Activated naive CD4-positive, alpha-beta T cell treated with anti-CD3 and anti-CD28 coated beads, Interleukin-2, amount 10 ng/mL, durations not matched to agents 7 days and 5 days (primary cell): Measurements from ENCODE around the gene TMEM150A.
"Not testable (repeated sequence)": the region's sequence is repeated elsewhere in the genome, so short reads cannot be mapped to it uniquely, and the experiment has no call there.

Experiments used
- CTCF ChIA-PET: fragments of 350-600 bp; sonication (Branson Sonifier 250); formaldehyde crosslinking; loops from one replicate; lab custom pipeline; 2021; ENCODE audit warnings: antibody characterized with exemption; lab: Charles Lee
- DNase-seq: peaks from one replicate; pipeline ENCODE4 v3.0.0-alpha.2; 2020
- H3K27ac Mint-ChIP-seq: one replicate; pipeline ENCODE4 v1.8.0; 2021; ENCODE audit warnings: mild to moderate bottlenecking, moderate library complexity, mixed read lengths
- H3K27me3 Mint-ChIP-seq: one replicate; pipeline ENCODE4 v1.8.0; 2021; ENCODE audit warnings: mild to moderate bottlenecking, mixed read lengths
- H3K36me3 Mint-ChIP-seq: one replicate; pipeline ENCODE4 v1.8.0; 2021; ENCODE audit warnings: mixed read lengths
- H3K4me1 Mint-ChIP-seq: one replicate; pipeline ENCODE4 v1.8.0; 2021; ENCODE audit warnings: mixed read lengths
- H3K4me3 Mint-ChIP-seq: one replicate; pipeline ENCODE4 v1.8.0; 2021; ENCODE audit warnings: mild to moderate bottlenecking, moderate library complexity, mixed read lengths
- H3K9me3 Mint-ChIP-seq: one replicate; pipeline ENCODE4 v1.8.0; 2021; ENCODE audit warnings: mixed read lengths

Gene TMEM150A

DNA sequence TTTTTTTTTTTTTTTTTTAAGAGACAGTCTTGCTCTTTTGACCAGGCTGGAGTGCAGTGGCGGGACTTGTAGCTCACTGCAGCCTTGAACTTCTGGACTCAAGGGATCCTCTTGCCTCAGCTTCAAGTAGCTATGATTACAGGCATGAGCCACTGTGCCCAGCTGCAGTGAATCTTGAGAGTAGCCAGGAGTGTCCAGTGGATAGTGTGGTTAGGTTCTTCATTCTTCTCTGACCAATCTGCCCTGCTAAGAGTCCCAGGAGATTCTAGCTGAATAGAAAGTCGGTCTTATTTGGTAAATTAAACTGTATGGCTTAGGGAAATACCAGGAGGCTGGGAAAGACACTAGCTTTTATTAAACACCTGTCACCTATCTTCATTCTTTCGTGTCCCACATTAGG, 28.8 kb upstream of the TMEM150A start:
- Mint-ChIP-seq H3K4me3 (no peak overlapping the region), H3K4me1 (peaks cover 12% of the 10 kb centered on the region), H3K27me3 (no peaks in the 10 kb centered on the region)

DNA sequence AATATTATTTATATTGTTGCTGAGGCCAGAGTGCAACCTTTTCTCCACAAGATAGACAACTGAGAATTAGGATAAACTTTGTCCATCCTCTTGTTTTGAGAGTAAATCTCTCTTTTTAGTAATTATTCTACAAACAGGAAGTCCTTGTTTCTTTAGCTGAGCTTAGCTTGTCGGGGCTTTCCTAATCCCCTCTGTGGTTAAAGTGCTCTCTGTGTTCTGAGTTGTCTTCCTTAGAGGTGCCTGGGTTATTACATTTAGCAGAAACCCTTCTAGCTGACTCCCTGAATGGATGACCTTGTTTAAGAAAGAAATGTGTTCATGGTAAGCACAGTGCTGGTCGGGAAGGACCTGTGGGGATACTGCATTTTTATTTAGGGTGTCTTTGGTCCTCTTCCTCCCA, 26.2 kb upstream of the TMEM150A start:
- DNase-seq = no peak
- no peak overlapping the region for H3K4me3 Mint-ChIP-seq
- CTCF ChIA-PET = interaction anchor here (1.0 to 2.1 kb wide), 2 partner anchors 9 to 15 kb away, joined by 3 to 15 read pairs; no protein-coding TSS in a partner anchor
- peak overlapping the region; percentile 58 for H3K27ac Mint-ChIP-seq
- peaks cover 12% of the 10 kb centered on the region for H3K4me1 Mint-ChIP-seq
- H3K36me3 Mint-ChIP-seq = peaks cover 59% of the 10 kb centered on the region
- no peaks in the 10 kb centered on the region for H3K27me3 Mint-ChIP-seq
- H3K9me3 Mint-ChIP-seq = no peaks in the 10 kb centered on the region

More for the DNA sequence above, 28.8 kb upstream of the TMEM150A start:
- CTCF ChIA-PET = interaction anchor here (0.7 to 1.4 kb wide), 3 partner anchors 11 to 183 kb away, joined by 3 to 4 read pairs (median 3); no protein-coding TSS in a partner anchor
- Mint-ChIP-seq H3K9me3 (no peaks in the 10 kb centered on the region), H3K36me3 (peaks cover 52% of the 10 kb centered on the region), H3K27ac (peak overlapping the region; percentile 67)
- DNase-seq = no peak

DNA sequence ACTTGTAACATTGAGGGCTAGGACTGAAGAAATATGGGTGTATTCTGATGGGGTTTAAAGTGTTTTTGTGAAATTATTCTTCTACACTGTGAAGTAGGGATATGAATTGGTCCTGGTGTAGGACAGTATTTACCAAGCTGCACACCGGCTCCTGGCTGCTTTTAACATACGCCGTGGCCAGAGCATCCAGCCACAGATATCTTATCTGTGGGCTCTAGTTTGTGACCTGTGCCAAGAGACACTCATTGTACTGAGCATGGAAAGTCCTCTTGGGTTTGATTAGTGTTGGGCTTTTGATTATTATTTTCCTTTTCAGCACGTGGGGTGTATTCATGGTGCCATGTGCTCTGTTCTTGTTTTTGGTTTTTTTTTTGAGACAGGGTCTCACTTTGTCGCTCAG, 21.5 kb upstream of the TMEM150A start:
- CTCF ChIA-PET = no interaction called here
- Mint-ChIP-seq H3K4me1 (peaks cover 18% of the 10 kb centered on the region), H3K9me3 (no peaks in the 10 kb centered on the region), H3K4me3 (no peak overlapping the region), H3K27ac (no peak overlapping the region), H3K27me3 (no peaks in the 10 kb centered on the region), H3K36me3 (peaks cover 55% of the 10 kb centered on the region)
- DNase-seq = no peak

DNA sequence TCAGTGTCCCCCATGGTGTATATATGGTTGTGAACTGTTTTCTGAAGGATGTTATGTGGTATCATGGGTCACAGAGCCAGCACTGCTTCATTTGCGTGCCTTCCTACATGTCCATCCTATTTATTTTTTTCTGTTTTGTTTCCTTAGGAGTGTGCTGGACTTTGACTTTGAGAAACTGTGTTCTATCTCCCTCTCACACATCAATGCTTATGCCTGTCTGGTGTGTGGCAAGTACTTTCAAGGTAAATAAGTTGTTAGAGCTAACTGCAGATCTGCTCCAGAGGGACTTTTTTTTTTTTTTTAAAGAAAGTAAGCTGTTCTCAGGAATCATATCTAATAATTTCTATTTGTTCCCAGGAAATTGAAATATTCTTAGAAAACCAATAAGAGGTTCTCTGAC, 18.8 kb upstream of the TMEM150A start:
- H3K9me3 Mint-ChIP-seq = no peaks in the 10 kb centered on the region
- H3K27me3 Mint-ChIP-seq = no peaks in the 10 kb centered on the region
- H3K27ac Mint-ChIP-seq = no peak overlapping the region
- H3K4me1 Mint-ChIP-seq = peaks cover 24% of the 10 kb centered on the region
- H3K36me3 Mint-ChIP-seq = peaks cover 55% of the 10 kb centered on the region
- no peak for DNase-seq
- CTCF ChIA-PET = interaction anchor here (0.8 to 1.8 kb wide), 3 partner anchors 14 to 16 kb away, joined by 3 to 6 read pairs (median 5); no protein-coding TSS in a partner anchor
- H3K4me3 Mint-ChIP-seq = no peak overlapping the region

DNA sequence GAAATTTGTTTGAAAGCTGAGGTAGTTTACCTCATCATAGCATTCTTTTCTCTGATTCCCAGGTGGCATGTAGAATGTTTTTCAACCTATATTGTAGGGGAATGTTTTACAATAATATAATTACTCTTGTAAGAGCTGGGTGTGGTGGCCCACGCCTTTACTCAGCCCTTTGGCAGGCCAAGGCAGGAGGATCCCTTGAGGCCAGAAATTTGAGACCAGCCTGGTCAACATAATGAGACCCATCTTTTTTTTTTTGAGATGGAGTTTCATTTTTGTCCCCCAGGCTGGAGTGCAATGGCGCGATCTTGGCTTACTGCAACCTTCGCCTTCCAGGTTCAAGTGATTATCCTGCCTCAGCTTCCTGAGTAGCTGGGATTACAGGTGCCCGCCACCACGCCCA, 17.1 kb upstream of the TMEM150A start:
- Mint-ChIP-seq H3K27me3 (no peaks in the 10 kb centered on the region), H3K9me3 (no peaks in the 10 kb centered on the region), H3K4me3 (no peak overlapping the region), H3K27ac (no peak overlapping the region), H3K4me1 (peaks cover 30% of the 10 kb centered on the region), H3K36me3 (peaks cover 42% of the 10 kb centered on the region)
- DNase-seq = no peak
- CTCF ChIA-PET = interaction anchor here (0.6 to 1.5 kb wide), 3 partner anchors 12 to 196 kb away, joined by 4 to 11 read pairs (median 5); no protein-coding TSS in a partner anchor

DNA sequence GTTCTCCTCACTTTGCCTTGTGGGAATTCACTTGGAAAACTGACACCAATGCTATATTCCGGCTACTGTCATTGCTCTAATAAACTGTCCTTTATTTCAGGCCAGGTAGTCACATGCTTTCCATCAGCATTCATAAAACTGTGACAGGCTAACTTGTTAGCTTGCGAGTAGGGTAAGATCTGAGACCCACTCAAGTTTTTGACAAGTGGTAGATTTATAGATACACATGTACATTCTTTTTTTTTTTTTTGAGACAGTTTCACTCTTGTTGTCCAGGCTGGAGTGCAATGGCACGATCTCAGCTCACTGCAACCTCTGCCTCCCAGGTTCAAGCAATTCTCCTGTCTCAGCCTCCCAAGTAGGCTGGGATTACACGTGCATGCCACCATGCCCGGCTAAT, 15.2 kb upstream of the TMEM150A start:
- not testable (repeated sequence) for H3K27me3 Mint-ChIP-seq, DNase-seq, H3K9me3 Mint-ChIP-seq, H3K27ac Mint-ChIP-seq
- peak overlapping the region; percentile 97 for H3K4me3 Mint-ChIP-seq
- peaks cover 30% of the 10 kb centered on the region for H3K4me1 Mint-ChIP-seq
- H3K36me3 Mint-ChIP-seq = peaks cover 27% of the 10 kb centered on the region
- CTCF ChIA-PET = interaction anchor here (1.2 to 3.1 kb wide), 2 partner anchors 19 to 22 kb away, joined by 4 to 14 read pairs; no protein-coding TSS in a partner anchor

DNA sequence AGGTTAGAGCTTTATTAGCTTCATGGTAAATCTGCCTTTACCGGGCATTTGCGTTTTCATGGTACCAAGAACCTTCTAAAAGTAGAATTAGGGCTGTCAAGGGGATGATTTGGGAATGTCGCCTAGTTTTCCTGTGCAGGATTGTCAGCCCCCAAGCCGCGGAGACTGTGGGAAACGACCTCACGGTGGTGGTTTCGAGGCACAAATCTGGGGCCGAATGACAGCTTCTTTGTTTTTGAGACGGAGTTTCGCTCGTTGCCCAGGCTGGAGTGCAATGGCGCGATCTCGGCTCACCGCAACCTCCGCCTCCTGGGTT, 12.9 kb upstream of the TMEM150A start:
- H3K4me1 Mint-ChIP-seq = peaks cover 40% of the 10 kb centered on the region
- H3K27me3 Mint-ChIP-seq = no peaks in the 10 kb centered on the region
- H3K9me3 Mint-ChIP-seq = no peaks in the 10 kb centered on the region
- peak overlapping the region; percentile 98 for H3K27ac Mint-ChIP-seq
- no peak for DNase-seq
- H3K36me3 Mint-ChIP-seq = peaks cover 22% of the 10 kb centered on the region
- CTCF ChIA-PET = interaction anchor here (0.6 to 3.1 kb wide), 2 partner anchors 22 to 481 kb away, joined by 3 to 14 read pairs; no protein-coding TSS in a partner anchor
- H3K4me3 Mint-ChIP-seq = peak overlapping the region; percentile 97

DNA sequence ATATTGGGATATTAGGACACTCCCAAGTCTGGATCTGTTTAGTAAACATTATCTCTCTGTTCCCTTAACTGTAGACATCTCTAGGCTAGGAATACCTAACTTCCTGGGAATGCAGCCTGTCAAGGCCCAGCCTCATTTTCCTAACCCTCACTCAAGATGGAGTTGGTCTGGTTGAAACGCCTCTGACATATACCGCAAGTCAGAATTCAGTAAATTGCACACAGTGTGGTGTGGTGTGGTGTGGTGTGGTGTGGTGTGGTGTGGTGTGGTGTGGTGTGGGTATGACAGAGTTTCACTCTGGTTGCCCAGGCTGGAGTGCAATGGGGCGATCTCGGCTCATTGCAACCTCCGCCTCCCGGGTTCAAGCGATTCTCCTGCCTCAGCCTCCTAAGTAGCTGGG, 12.3 kb upstream of the TMEM150A start:
- peaks cover 26% of the 10 kb centered on the region for H3K36me3 Mint-ChIP-seq
- not testable (repeated sequence) for H3K9me3 Mint-ChIP-seq
- CTCF ChIA-PET = interaction anchor here (0.6 kb wide), 1 partner anchor 482 kb away, joined by 3 read pairs; no protein-coding TSS in a partner anchor

DNA sequence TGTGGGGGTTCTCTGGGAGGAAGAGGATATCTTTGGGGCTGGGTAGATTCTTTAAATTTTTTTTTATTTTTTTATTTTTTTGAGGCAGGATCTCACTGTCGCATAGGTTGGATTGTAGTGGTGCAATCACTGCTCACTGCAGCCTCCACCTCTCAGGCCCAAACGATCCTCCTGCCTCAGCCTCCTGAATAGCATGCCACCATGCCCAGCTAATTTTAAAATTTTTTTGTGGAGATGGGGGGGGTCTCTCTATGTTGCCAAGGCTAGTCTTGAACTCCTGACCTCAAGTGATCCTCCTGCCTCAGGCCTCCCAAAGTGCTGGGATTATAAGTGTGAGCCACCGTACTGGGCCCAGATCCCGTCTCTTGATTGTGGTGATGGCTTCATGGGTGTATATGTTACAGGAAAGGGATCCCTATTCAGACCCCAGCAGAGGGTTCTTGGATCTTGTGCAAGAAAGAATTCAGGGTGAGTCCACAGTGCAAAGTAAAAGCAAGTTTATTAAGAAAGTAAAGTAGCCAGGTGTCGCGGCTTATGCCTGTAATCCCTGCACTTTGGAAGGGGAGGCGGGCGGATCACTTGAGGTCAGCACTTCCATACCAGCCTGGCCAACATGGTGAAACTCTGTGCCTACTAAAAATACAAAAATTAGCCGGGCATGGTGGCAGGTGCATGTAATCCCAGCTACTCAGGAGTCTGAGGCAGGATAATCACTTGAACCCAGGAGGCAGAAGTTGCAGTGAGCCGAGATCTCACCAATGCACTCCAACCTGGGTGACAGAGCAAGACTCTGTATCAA, 11.4 kb upstream of the TMEM150A start:
- H3K9me3 Mint-ChIP-seq = no peaks in the 10 kb centered on the region
- peaks cover 26% of the 10 kb centered on the region for H3K36me3 Mint-ChIP-seq
- no peak for DNase-seq
- CTCF ChIA-PET = no interaction called here
- H3K4me1 Mint-ChIP-seq = peaks cover 44% of the 10 kb centered on the region
- H3K4me3 Mint-ChIP-seq = no peak overlapping the region
- H3K27me3 Mint-ChIP-seq = no peaks in the 10 kb centered on the region
- no peak overlapping the region for H3K27ac Mint-ChIP-seq

More for the DNA sequence above, 12.3 kb upstream of the TMEM150A start:
- DNase-seq, H3K27me3 Mint-ChIP-seq, H3K4me3 Mint-ChIP-seq: not testable (repeated sequence)
- peaks cover 44% of the 10 kb centered on the region for H3K4me1 Mint-ChIP-seq
- peak overlapping the region; percentile 45 for H3K27ac Mint-ChIP-seq

DNA sequence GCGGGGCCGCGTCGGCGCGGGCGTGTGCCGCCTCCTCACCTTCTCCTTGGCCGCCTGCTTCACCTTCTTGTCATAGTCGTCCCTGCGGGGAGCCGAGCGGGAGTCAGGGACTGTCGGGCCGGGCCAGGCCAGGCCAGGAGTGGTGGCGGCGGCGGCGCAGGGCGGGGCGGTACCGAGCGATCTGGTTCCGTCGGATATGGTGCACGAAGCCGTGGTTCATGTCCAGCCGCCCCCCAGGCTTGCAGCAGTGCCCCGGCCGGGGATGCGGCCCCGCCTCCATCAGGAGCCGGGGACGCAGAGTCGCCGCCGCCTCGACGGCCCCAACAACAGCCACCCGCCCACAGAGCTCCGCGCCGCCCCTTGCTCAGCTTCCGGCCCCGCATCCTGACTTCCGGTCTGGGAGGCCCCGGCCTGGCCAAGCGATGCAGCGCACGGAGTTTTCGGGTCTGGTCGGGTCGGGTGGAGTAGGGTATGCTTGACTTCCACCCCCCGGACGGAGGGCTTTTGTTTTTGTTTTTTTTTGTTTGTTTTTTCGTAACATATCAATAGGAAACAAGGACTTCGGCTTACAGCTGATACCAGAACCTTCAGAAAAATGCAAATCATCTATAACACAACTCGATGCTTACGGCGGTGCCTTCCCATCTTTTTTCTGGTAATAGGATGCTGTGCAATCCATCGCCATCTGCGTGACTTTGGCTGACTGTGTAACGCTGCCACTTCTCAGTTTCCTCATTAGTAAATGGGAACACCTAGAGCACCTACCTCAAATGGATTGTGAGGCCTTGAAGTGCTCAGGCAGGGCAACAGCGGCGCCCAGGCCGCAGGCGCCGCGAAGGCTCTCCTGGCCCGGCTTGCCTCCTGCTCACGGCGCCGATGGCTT, 9.4 kb upstream of the TMEM150A start, which contains the start of gene C2orf68:
TSS of gene C2orf68 (minus strand) at position 362 of the 883 bp plus-strand sequence. CDS start at position 280, 82 bp downstream.
- H3K4me1 Mint-ChIP-seq = peaks cover 35% of the 10 kb centered on the region

DNA sequence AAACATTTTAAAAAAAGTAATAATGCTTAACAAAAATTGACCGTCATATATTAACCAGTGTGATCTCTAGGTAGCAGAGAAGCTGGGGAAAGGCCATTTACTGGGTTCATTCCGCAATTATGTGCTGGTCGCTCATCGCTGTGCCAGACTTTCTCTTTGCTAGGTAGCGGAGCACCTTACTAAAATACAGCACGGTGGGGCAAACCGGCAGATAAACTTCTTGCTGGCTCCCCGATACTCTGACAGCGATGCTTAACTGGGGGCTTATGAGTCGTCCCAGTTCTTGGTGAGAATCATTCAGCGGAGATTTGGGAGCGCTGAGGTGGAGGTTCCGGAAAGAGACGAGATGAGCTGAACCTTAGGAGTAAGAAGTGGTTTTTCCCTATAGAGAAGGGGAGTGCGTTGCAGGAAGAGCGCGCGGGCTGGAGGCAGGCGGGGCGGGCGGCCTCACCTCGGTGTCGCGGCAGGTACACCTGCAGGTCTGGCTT, 8.8 kb upstream of the TMEM150A start:
- Mint-ChIP-seq H3K4me3 (peak overlapping the region; percentile 86), H3K27ac (peak overlapping the region; percentile 83), H3K27me3 (no peaks in the 10 kb centered on the region), H3K9me3 (no peaks in the 10 kb centered on the region), H3K4me1 (peaks cover 32% of the 10 kb centered on the region), H3K36me3 (peaks cover 26% of the 10 kb centered on the region)
- no peak for DNase-seq
- CTCF ChIA-PET = interaction anchor here (1.7 kb wide), 1 partner anchor 9 kb away, joined by 5 read pairs; the partner anchor contains the start of gene TMEM150A

More for the DNA sequence above, 9.4 kb upstream of the TMEM150A start, which contains the start of gene C2orf68:
- Mint-ChIP-seq H3K27ac (peak within 1 kb of the TSS; percentile 88), H3K9me3 (no peaks in the 10 kb centered on the region), H3K36me3 (peaks cover 26% of the 10 kb centered on the region), H3K4me3 (peak within 1 kb of the TSS; percentile 86), H3K27me3 (no peaks in the 10 kb centered on the region)
- CTCF ChIA-PET = interaction anchor here (1.7 kb wide), 1 partner anchor 9 kb away, joined by 5 read pairs; the partner anchor contains the start of gene TMEM150A
- peak; percentile 92 for DNase-seq

DNA sequence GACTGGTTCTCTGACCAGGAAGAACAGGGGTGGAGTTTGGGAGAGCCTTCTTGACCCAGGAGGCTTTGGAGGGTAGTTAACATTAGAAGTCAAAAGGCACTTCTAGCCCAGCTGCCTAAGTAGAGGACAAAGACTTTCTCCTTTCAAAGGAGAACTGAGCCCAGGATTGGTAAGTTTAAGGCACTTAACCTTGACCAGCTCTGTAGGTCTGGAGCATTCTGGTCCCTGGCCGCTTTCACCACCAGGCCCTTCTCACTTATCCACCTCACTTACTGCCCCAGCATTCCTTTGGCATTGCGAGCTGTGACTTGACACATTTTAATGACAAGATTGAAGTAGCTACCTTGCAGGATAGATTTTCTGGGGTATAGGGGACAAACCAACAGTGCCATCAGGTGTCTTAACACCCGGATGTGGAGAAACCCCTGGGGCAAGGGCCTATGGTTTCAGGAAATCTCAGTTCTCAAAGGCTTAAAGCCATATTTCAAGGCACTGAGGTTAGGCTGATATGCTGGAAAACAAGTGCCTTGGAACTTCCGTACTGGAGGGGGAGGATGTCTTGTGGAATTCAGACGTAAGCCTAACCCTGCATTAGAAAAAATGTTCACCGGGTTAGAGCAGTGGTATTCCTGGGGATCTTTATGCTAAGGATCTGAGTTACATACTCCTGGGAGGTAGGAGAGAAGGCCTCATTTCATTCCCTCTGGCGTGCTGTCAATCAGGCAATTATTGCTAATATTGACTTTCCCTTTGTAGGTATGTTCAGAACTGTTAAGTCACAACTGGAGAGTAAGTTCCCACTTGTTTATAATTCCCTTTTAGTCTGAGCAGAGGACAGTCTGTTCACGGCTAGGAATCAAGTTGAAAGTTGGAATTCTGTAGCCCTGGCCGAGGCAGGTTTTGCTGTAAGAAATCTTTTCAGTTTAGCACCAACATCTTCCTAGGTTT, 5.0 kb upstream of the TMEM150A start:
- CTCF ChIA-PET = no interaction called here
- Mint-ChIP-seq H3K36me3 (peaks cover 24% of the 10 kb centered on the region), H3K4me1 (peaks cover 33% of the 10 kb centered on the region)

DNA sequence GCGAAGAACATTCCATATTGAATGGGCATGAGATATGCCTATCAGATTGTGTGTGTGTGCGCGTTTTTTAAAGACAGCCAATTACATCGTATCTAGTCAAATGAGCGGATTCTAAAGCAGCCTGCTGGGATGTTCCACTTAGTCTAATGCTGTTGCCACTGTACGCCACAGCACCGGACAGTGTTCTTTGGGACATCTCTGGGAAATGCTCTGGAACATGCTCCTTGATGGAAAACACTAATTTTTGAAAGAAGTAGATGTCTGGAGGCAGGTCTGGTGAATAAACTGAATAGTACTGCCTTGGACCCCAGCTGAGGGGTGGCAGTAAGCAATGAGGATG, 3.6 kb upstream of the TMEM150A start:
- DNase-seq = no peak
- H3K9me3 Mint-ChIP-seq = no peaks in the 10 kb centered on the region
- H3K4me1 Mint-ChIP-seq = peaks cover 31% of the 10 kb centered on the region
- peaks cover 12% of the 10 kb centered on the region for H3K27me3 Mint-ChIP-seq
- CTCF ChIA-PET = interaction anchor here (0.6 kb wide), 1 partner anchor 27 kb away, joined by 3 read pairs; no protein-coding TSS in a partner anchor
- H3K27ac Mint-ChIP-seq = no peak overlapping the region
- no peak overlapping the region for H3K4me3 Mint-ChIP-seq
- peaks cover 21% of the 10 kb centered on the region for H3K36me3 Mint-ChIP-seq

More for the DNA sequence above, 5.0 kb upstream of the TMEM150A start:
- Mint-ChIP-seq H3K4me3 (no peak overlapping the region), H3K27me3 (peaks cover 8% of the 10 kb centered on the region), H3K27ac (no peak overlapping the region), H3K9me3 (no peaks in the 10 kb centered on the region)
- DNase-seq = no peak
